D721Med (cell line): ENCODE data around the gene ITPRIPL2.

Source experiments
- DNase-seq: peaks from one replicate; pipeline ENCODE4 v3.0.0; 2011; ENCODE audit warnings: low spot score; ENCODE audit not compliant: insufficient read length
- FAIRE-seq: peaks from 2 replicates; lab custom pipeline; 2011; peaks lifted over from hg19 to GRCh38; lab: Jason Lieb, UNC
- CTCF ChIP-seq: IDR thresholded peaks from 2 replicates; pipeline ENCODE4 v1.5.1; 2012; ENCODE audit warnings: mild to moderate bottlenecking, control low read depth; ENCODE audit not compliant: insufficient read depth; ENCODE audit errors: missing control alignments

Gene ITPRIPL2

GRCh38 chr16:19143599-19143956 is 29.8 kb downstream of the ITPRIPL2 start:
- no peak for TF ChIP-seq CTCF

GRCh38 chr16:19145010-19145409 is 31.2 kb downstream of the ITPRIPL2 start:
- TF ChIP-seq CTCF = no peak
- FAIRE-seq = no peak
- DNase-seq = no peak

More at GRCh38 chr16:19143599-19143956, 29.8 kb downstream of the ITPRIPL2 start:
- FAIRE-seq (no peak), DNase-seq (no peak)

DNA sequence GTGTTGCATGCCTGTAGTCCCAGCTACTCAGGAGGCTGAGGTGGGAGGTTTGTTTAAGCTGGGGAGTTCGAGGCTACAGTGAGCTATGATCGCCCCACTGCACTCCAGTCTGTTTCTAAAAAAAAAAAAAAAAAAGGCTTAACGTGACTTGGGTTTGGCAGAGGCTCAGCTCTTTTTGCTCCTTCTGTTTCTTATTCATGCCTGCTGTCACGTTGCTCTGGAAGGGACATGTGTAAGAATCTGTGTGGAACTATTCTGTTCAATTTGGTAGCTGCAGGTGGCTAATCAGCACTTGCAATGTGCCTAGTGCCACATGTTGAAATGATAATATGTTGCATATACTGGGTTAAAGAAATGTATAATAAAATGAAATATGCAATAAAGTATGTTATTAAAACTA is 33.4 kb downstream of the ITPRIPL2 start:
- no peak for DNase-seq

DNA sequence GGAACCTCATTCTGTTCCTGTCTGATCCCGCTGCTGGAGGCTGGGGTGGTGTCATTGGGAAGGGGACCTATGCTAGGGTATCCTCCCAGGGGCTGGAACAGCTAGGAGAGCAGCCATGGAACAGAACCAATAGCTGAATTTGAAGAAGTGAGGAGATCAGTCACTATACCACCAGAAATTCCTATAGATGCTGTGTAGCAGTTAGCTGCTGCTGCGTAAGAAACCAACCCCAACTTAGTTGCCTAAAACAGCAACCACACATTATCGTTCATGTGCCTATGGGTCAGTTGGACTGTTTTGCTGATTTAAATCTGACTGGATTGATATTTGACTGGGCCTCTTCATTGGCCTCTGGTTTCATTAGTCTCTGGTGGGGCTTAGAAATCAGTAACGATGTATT is 33.9 kb downstream of the ITPRIPL2 start:
- DNase-seq (no peak), FAIRE-seq (no peak)
- no peak for TF ChIP-seq CTCF

More for the DNA sequence above, 33.4 kb downstream of the ITPRIPL2 start:
- no peak for FAIRE-seq
- TF ChIP-seq CTCF = no peak

- TF ChIP-seq CTCF = no peak
- no peak for FAIRE-seq
These were observed 34.4 kb downstream of the ITPRIPL2 start for GRCh38 chr16:19148189-19148588.

GRCh38 chr16:19151310-19151709 is 37.5 kb downstream of the ITPRIPL2 start:
- TF ChIP-seq CTCF = no peak
- no peak for DNase-seq
- no peak for FAIRE-seq

More at GRCh38 chr16:19148189-19148588, 34.4 kb downstream of the ITPRIPL2 start:
- DNase-seq = no peak

DNA sequence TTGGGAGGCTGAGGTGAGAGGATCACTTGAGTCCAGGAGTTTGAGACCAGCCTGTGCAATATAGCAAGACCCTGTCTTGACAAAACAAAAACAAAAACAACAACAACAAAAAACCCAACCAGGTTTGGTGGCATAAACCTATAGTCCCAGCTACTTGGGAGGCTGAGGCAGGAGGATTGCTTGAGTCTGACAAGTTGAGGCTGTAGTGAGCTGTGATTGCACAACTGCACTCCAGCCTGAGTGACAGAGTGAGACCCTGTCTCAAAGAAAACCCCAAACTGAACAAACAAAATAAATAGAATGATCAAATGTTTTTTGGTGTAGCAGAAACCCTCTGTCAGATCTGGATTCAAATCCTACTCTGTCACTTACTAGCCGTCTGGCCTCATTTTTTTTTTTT is 38.3 kb downstream of the ITPRIPL2 start:
- no peak for FAIRE-seq
- DNase-seq = no peak

More for the DNA sequence above, 38.3 kb downstream of the ITPRIPL2 start:
- no peak for TF ChIP-seq CTCF
